K562 (cell line): ENCODE measurements around the gene SMC1A. TPM values are rescaled to one million over a fixed set of nuclear protein-coding genes. Genes with fewer than 3 reads are reported as not detected.
A peak's percentile ranks its signal among the peaks of the same experiment; 100 is the strongest.

ENCODE experiments used
- BRD9 ChIP-seq: fragments of 450-650 bp; IDR thresholded peaks from 2 replicates; pipeline ENCODE4 v1.6.1; 2018; ENCODE audit warnings: low read depth; ENCODE audit not compliant: partially characterized antibody
- CTCF ChIP-seq, 3 experiments: IDR thresholded peaks in 2 of 3; conservative IDR thresholded peaks in 1 of 3; 2 replicates each; pipeline ENCODE4 v1.5.1; 2011 to 2012; ENCODE audit warnings: low read length in 3 of 3, mild to moderate bottlenecking in 3 of 3, control low read depth in 2 of 3, improper control_type of control experiment in 1 of 3, inconsistent platforms in 1 of 3, low read depth in 1 of 3, mixed read lengths in 1 of 3, moderate library complexity in 1 of 3; ENCODE audit not compliant: insufficient read depth in 2 of 3
- KDM1A ChIP-seq, 2 experiments: fragments of 450-650 bp; IDR thresholded peaks; 2 replicates each; pipeline ENCODE4 v1.6.1; 2016; ENCODE audit warnings: mild to moderate bottlenecking in 2 of 2
- KLF10 ChIP-seq: fragments of 250-450 bp; sonication (Bioruptor Pico); IDR thresholded peaks from 2 replicates; pipeline ENCODE4 v1.6.1; 2021; ENCODE audit warnings: matching md5 sums
- MTF1 ChIP-seq: fragments of 250-450 bp; sonication (Bioruptor Pico); IDR thresholded peaks from 2 replicates; pipeline ENCODE4 v1.9.0; 2021; ENCODE audit warnings: moderate library complexity, mild to moderate bottlenecking, inconsistent platforms, borderline replicate concordance
- NELFE ChIP-seq: IDR thresholded peaks from 2 replicates; pipeline ENCODE4 v1.6.1; 2011; ENCODE audit warnings: mild to moderate bottlenecking; ENCODE audit not compliant: insufficient read depth, insufficient read length
- NRF1 ChIP-seq, 2 experiments: fragments of 450-650 bp; IDR thresholded peaks in 1 of 2; conservative IDR thresholded peaks in 1 of 2; 2 replicates each; pipeline ENCODE4 v1.6.1; 2014; ENCODE audit warnings: mild to moderate bottlenecking in 2 of 2
- POLR2A ChIP-seq: fragments of 450-650 bp; conservative IDR thresholded peaks from 2 replicates; pipeline ENCODE4 v1.6.1; 2016
- RAD21 ChIP-seq, 2 experiments: fragments of 250-450 bp in 1 of 2; fragments of 450-650 bp in 1 of 2; sonication (Bioruptor Pico) in 1 of 2; formaldehyde crosslinking in 1 of 2; IDR thresholded peaks in 1 of 2; conservative IDR thresholded peaks in 1 of 2; 2 replicates each; pipeline versions ENCODE4 v1.4.0 to v1.8.0; 2020 to 2022; ENCODE audit warnings: mild to moderate bottlenecking in 2 of 2, moderate library complexity in 1 of 2
- SMARCB1 ChIP-seq: IDR thresholded peaks from 2 replicates; pipeline ENCODE4 v1.6.1; 2011; ENCODE audit warnings: improper control_type of control experiment, low read depth; ENCODE audit not compliant: insufficient read length
- SRSF7 ChIP-seq: fragments of 200-400 bp; formaldehyde crosslinking; optimal IDR thresholded peaks from 2 replicates; pipeline ENCODE3; 2017; ENCODE audit warnings: mild to moderate bottlenecking, low read depth, low read length
- TAF1 ChIP-seq: IDR thresholded peaks from 2 replicates; pipeline ENCODE4 v1.6.1; 2011; ENCODE audit warnings: mild to moderate bottlenecking, low read length, moderate library complexity; ENCODE audit not compliant: insufficient read depth, control insufficient read depth, severe bottlenecking; ENCODE audit errors: extremely low read depth
- THAP12 ChIP-seq: fragments of 250-450 bp; sonication (Bioruptor Pico); IDR thresholded peaks from 2 replicates; pipeline ENCODE4 v1.9.0; 2021; ENCODE audit warnings: mild to moderate bottlenecking, inconsistent platforms
- THRAP3 ChIP-seq: fragments of 450-650 bp; IDR thresholded peaks from 2 replicates; pipeline ENCODE4 v1.6.1; 2016; ENCODE audit warnings: mild to moderate bottlenecking, inconsistent platforms, borderline replicate concordance
- ZBTB26 ChIP-seq: fragments of 450-650 bp; formaldehyde crosslinking; IDR thresholded peaks from 2 replicates; pipeline ENCODE4 v1.4.0; 2022; ENCODE audit warnings: missing genetic modification characterization
- ZC3H8 ChIP-seq: fragments of 450-650 bp; IDR thresholded peaks from 2 replicates; pipeline ENCODE4 v1.6.1; 2017
- ZFPM2 ChIP-seq: fragments of 250-450 bp; sonication (Bioruptor Pico); IDR thresholded peaks from 2 replicates; pipeline ENCODE4 v1.5.1; 2022; ENCODE audit warnings: mild to moderate bottlenecking
- ZNF124 ChIP-seq: sonication (generic); formaldehyde crosslinking; IDR thresholded peaks from 2 replicates; pipeline ENCODE4 v1.8.1; 2022; ENCODE audit warnings: missing genetic modification reagents
- ZNF133 ChIP-seq: fragments of 250-450 bp; sonication (Bioruptor Pico); IDR thresholded peaks from 2 replicates; pipeline ENCODE4 v1.4.0; 2020; ENCODE audit warnings: mild to moderate bottlenecking
- ZNF263 ChIP-seq: sonication (generic); formaldehyde crosslinking; IDR thresholded peaks from 2 replicates; pipeline ENCODE4 v1.8.0; 2022; ENCODE audit warnings: mild to moderate bottlenecking, missing genetic modification reagents, borderline replicate concordance
- ZNF316 ChIP-seq: fragments of 450-650 bp; IDR thresholded peaks from 2 replicates; pipeline ENCODE4 v1.6.1; 2016
- ZNF507 ChIP-seq: conservative IDR thresholded peaks from 2 replicates; pipeline ENCODE4 v1.6.1; 2017; ENCODE audit warnings: missing genetic modification characterization, missing compliant biosample characterization
- ZNF57 ChIP-seq: fragments of 450-650 bp; formaldehyde crosslinking; IDR thresholded peaks from 2 replicates; pipeline ENCODE4 v1.4.0; 2020; ENCODE audit warnings: mild to moderate bottlenecking, moderate library complexity
- ZNF764 ChIP-seq: fragments of 250-450 bp; sonication (Bioruptor Pico); IDR thresholded peaks from 2 replicates; pipeline ENCODE4 v1.4.0; 2020; ENCODE audit warnings: low read depth, mild to moderate bottlenecking, moderate library complexity
- polyA plus RNA-seq, 8 experiments: library from polyadenylated mRNA; depleted of rRNA in 4 of 8; stranded (reverse) in 5 of 8; unstranded in 3 of 8; fragments of >200 nt; fragmentation: Nextera tagmentation in 2 of 8; fragmentation: Illumina TruSeq in 1 of 8; extraction: Ambion mirVana in 2 of 8; extraction: Trizol in 1 of 8; gene quantifications; 2 replicates each; pipeline versions ENCODE4 v1.2.1 to v1.2.3, GENCODE V29; 2011 to 2014; ENCODE audit warnings: inconsistent platforms in 1 of 8, missing spikeins in 1 of 8
- total RNA-seq, 7 experiments: library from RNA; depleted of rRNA in 6 of 7; stranded (reverse); fragments of >200 nt in 6 of 7; fragmentation: Illumina TruSeq in 2 of 7; extraction: Trizol in 2 of 7; gene quantifications; 2 replicates each; pipeline versions ENCODE4 v1.2.1 to v1.2.3, GENCODE V29; 2011 to 2021; ENCODE audit warnings: low replicate concordance in 1 of 7

Gene SMC1A
- total and polyA plus RNA-seq, 9 of the 15 experiments (the other 6 are each of a cell fraction or from before 2014, with no cell fraction given), result 28.5 to 126 (median 71.2) TPM

GRCh38 chrX:53422086-53422860 is at the start of gene SMC1A (continued):
- TF ChIP-seq ZFPM2 (CRISPR knock-in tag) (no peak), CTCF (IDR thresholded peaks at IDR 0.05 in 2 of 3, conservative IDR thresholded peaks at IDR 0.05 in 1 of 3; ENCODE audit: insufficient read depth in 2 of 3, low read depth in 1 of 3, low read length in 3 of 3) (no peak), SRSF7 (no peak), ZNF263 (CRISPR knock-in tag) (no peak), ZNF124 (no peak), ZNF133 (CRISPR knock-in tag) (no peak), KDM1A (IDR thresholded peaks at IDR 0.05) (no peak), SMARCB1 (no peak), NELFE (no peak), BRD9 (no peak), KLF10 (no peak), THRAP3 (no peak), RAD21 (CRISPR knock-in tag; conservative IDR thresholded peaks at IDR 0.05 in 1 of 2, IDR thresholded peaks at IDR 0.05 in 1 of 2) (no peak), ZNF507 (no peak), MTF1 (no peak), TAF1 (peak; percentile 86), THAP12 (CRISPR knock-in tag) (no peak), ZC3H8 (no peak), ZBTB26 (no peak), NRF1 (conservative IDR thresholded peaks at IDR 0.05 in 1 of 2, IDR thresholded peaks at IDR 0.05 in 1 of 2) (peak; percentile 80 to 83), POLR2A (peak; percentile 94), ZNF764 (CRISPR knock-in tag) (no peak), ZNF57 (CRISPR knock-in tag) (no peak), ZNF316 (no peak; the same call in 1 of the 2 replicates)
